Astrocyte (in vitro differentiated cells and primary cell): ENCODE measurements around the gene ZNF892. TPM values are rescaled to one million over a fixed set of nuclear protein-coding genes. Genes with fewer than 3 reads are reported as not detected.
"Not testable (repeated sequence)": the region's sequence is repeated elsewhere in the genome, so short reads cannot be mapped to it uniquely, and the experiment has no call there.

Source experiments
- DNase-seq: peaks from one replicate; pipeline ENCODE4 v3.0.0-alpha.2; 2010; ENCODE audit warnings: low read depth
- FAIRE-seq: peaks from 2 replicates; lab custom pipeline; 2011; peaks lifted over from hg19 to GRCh38; lab: Jason Lieb, UNC
- H2AFZ ChIP-seq: 2 replicates; pipeline ENCODE4 v1.6.0; 2012; ENCODE audit warnings: low read depth, low read length, inconsistent platforms
- H3K27ac ChIP-seq: 2 replicates; pipeline ENCODE4 v1.5.1; 2011; ENCODE audit warnings: low read depth, low read length, inconsistent platforms
- H3K27me3 ChIP-seq: 2 replicates; pipeline ENCODE4 v1.6.0; 2011; ENCODE audit warnings: low read length, inconsistent platforms; ENCODE audit not compliant: insufficient read depth
- H3K36me3 ChIP-seq: 2 replicates; pipeline ENCODE4 v1.5.1; 2011; ENCODE audit warnings: low read length, inconsistent platforms; ENCODE audit not compliant: insufficient read depth
- H3K4me1 ChIP-seq: 2 replicates; pipeline ENCODE4 v1.5.1; 2011; ENCODE audit warnings: low read length, inconsistent platforms; ENCODE audit not compliant: insufficient read depth
- H3K4me2 ChIP-seq: 2 replicates; pipeline ENCODE4 v1.6.0; 2012; ENCODE audit warnings: low read length, inconsistent platforms
- H3K4me3 ChIP-seq: 2 replicates; pipeline ENCODE4 v1.5.1; 2011; ENCODE audit warnings: low read depth, mild to moderate bottlenecking, low read length, inconsistent platforms; ENCODE audit not compliant: insufficient read depth
- H3K79me2 ChIP-seq: 2 replicates; pipeline ENCODE4 v1.6.0; 2012; ENCODE audit warnings: mild to moderate bottlenecking, low read length, inconsistent platforms; ENCODE audit not compliant: insufficient read depth
- H3K9ac ChIP-seq: 2 replicates; pipeline ENCODE4 v1.6.0; 2012; ENCODE audit warnings: mild to moderate bottlenecking, low read length, inconsistent platforms
- H3K9me3 ChIP-seq: 2 replicates; pipeline ENCODE4 v1.5.1; 2012; ENCODE audit warnings: low read depth, mild to moderate bottlenecking, low read length, inconsistent platforms; ENCODE audit not compliant: insufficient read depth
- H4K20me1 ChIP-seq: 2 replicates; pipeline ENCODE4 v1.6.0; 2012; ENCODE audit warnings: low read length, inconsistent platforms; ENCODE audit not compliant: insufficient read depth
- H3K27ac Mint-ChIP-seq: one replicate; pipeline ENCODE4 v1.8.0; 2021; ENCODE audit warnings: mild to moderate bottlenecking, mixed read lengths; ENCODE audit not compliant: unreplicated experiment
- H3K27me3 Mint-ChIP-seq: one replicate; pipeline ENCODE4 v1.8.0; 2021; ENCODE audit warnings: low read depth, mixed read lengths; ENCODE audit not compliant: unreplicated experiment
- H3K36me3 Mint-ChIP-seq: one replicate; pipeline ENCODE4 v1.8.0; 2021; ENCODE audit warnings: low read depth, mixed read lengths; ENCODE audit not compliant: unreplicated experiment
- H3K4me1 Mint-ChIP-seq: one replicate; pipeline ENCODE4 v1.8.0; 2021; ENCODE audit warnings: low read depth, mixed read lengths; ENCODE audit not compliant: unreplicated experiment
- H3K4me3 Mint-ChIP-seq: one replicate; pipeline ENCODE4 v1.8.0; 2021; ENCODE audit warnings: mild to moderate bottlenecking, moderate library complexity, mixed read lengths; ENCODE audit not compliant: unreplicated experiment
- H3K9me3 Mint-ChIP-seq: one replicate; pipeline ENCODE4 v1.8.0; 2021; ENCODE audit warnings: mild to moderate bottlenecking, mixed read lengths; ENCODE audit not compliant: unreplicated experiment
- EZH2 ChIP-seq: IDR thresholded peaks from 2 replicates; pipeline ENCODE4 v1.6.1; 2012; ENCODE audit warnings: mild to moderate bottlenecking, low read length, inconsistent platforms; ENCODE audit not compliant: insufficient read depth
- total RNA-seq: library from RNA; stranded (reverse); gene quantifications from 2 replicates; pipeline ENCODE4 v1.2.1, GENCODE V29; 2021
- TF ChIP-seq, protein P1 (sequence below): IDR thresholded peaks from 2 replicates; pipeline ENCODE4 v1.5.1; 2011; ENCODE audit warnings: low read depth, mild to moderate bottlenecking, inconsistent platforms, low read length, moderate library complexity; ENCODE audit not compliant: insufficient read depth

Gene ZNF892
- total RNA-seq, 1 donor from 2014 or later = 4.8 TPM

DNA sequence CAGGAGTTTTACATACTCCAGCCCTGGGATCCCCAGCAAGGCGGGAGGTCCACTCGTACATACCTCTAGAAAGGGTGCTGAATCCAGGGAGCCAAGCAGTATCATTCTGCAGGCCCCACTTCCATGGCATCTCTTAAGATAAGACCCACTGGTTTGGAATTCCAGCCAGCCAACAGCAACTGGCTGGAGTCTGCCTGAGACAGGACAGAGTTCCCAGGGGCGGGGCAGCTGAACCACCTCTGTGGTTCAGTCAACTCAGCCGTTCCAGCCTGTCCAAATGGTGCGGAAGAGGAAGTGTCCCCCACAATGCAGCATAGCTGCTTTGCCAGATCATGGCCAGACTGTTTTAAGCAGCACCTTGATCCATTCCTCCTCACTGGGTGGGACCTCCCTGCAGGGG, 33.2 kb downstream of the ZNF892 start:
- H3K4me2 ChIP-seq = no peak overlapping the region
- peaks cover 8% of the 10 kb centered on the region for H3K9me3 ChIP-seq
- no peak for FAIRE-seq
- H4K20me1 ChIP-seq = no peaks in the 10 kb centered on the region
- H2AFZ ChIP-seq = no peak overlapping the region
- no peak for TF ChIP-seq EZH2
- TF ChIP-seq, protein P1, sequence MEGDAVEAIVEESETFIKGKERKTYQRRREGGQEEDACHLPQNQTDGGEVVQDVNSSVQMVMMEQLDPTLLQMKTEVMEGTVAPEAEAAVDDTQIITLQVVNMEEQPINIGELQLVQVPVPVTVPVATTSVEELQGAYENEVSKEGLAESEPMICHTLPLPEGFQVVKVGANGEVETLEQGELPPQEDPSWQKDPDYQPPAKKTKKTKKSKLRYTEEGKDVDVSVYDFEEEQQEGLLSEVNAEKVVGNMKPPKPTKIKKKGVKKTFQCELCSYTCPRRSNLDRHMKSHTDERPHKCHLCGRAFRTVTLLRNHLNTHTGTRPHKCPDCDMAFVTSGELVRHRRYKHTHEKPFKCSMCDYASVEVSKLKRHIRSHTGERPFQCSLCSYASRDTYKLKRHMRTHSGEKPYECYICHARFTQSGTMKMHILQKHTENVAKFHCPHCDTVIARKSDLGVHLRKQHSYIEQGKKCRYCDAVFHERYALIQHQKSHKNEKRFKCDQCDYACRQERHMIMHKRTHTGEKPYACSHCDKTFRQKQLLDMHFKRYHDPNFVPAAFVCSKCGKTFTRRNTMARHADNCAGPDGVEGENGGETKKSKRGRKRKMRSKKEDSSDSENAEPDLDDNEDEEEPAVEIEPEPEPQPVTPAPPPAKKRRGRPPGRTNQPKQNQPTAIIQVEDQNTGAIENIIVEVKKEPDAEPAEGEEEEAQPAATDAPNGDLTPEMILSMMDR = no peak
- Mint-ChIP-seq H3K27ac (no peak overlapping the region), H3K36me3 (no peaks in the 10 kb centered on the region), H3K4me3 (no peak overlapping the region), H3K4me1 (no peaks in the 10 kb centered on the region), H3K9me3 (peaks cover 44% of the 10 kb centered on the region), H3K27me3 (peaks cover 11% of the 10 kb centered on the region)
- H3K4me1 ChIP-seq = no peaks in the 10 kb centered on the region
- no peak overlapping the region for H3K4me3 ChIP-seq
- no peaks in the 10 kb centered on the region for H3K79me2 ChIP-seq
- no peak overlapping the region for H3K9ac ChIP-seq
- DNase-seq = no peak
- H3K36me3 ChIP-seq = no peaks in the 10 kb centered on the region
- H3K27me3 ChIP-seq = no peaks in the 10 kb centered on the region
- no peak overlapping the region for H3K27ac ChIP-seq

- DNase-seq, H2AFZ ChIP-seq, H3K27me3 ChIP-seq, H3K27ac ChIP-seq, H4K20me1 ChIP-seq, H3K79me2 ChIP-seq, H3K9ac ChIP-seq, H3K36me3 Mint-ChIP-seq, H3K4me1 ChIP-seq, FAIRE-seq, H3K4me3 Mint-ChIP-seq, H3K27ac Mint-ChIP-seq, H3K36me3 ChIP-seq, H3K4me3 ChIP-seq, H3K4me2 ChIP-seq, H3K9me3 ChIP-seq, H3K4me1 Mint-ChIP-seq: not testable (repeated sequence)
- peaks cover 47% of the 10 kb centered on the region for H3K9me3 Mint-ChIP-seq
- peaks cover 14% of the 10 kb centered on the region for H3K27me3 Mint-ChIP-seq
These were observed 34.8 kb downstream of the ZNF892 start for GRCh38 chr2:95242084-95242483.

Other genes starting within 250 kb of the ZNF892 start
- 0.41 TPM in 1 of 2 replicates, not detected in the other for gene MAL, start 181.8 kb upstream of the ZNF892 start, total RNA-seq
- gene MRPS5, start 85.7 kb upstream of the ZNF892 start, total RNA-seq = 52.7 and 57.4 TPM in 2 replicates
- 7.9 and 8.1 TPM in 2 replicates for gene ZNF514, start 47.7 kb upstream of the ZNF892 start, total RNA-seq
- gene ZNF2, start 41.7 kb upstream of the ZNF892 start, total RNA-seq = 4.1 and 5.5 TPM in 2 replicates
- 0.93 and 1.2 TPM in 2 replicates for gene PROM2, start 66.9 kb downstream of the ZNF892 start, total RNA-seq
- 0.68 and 1.5 TPM in 2 replicates for gene KCNIP3, start 89.8 kb downstream of the ZNF892 start, total RNA-seq
- 21.9 and 23.4 TPM in 2 replicates for gene FAHD2A, start 195.2 kb downstream of the ZNF892 start, total RNA-seq